NCI-H446 treated with DMSO at 0.1 percent for 48 hours (cell line): Measurements from ENCODE around the gene SH3BP1.
"Not testable (repeated sequence)": the region's sequence is repeated elsewhere in the genome, so short reads cannot be mapped to it uniquely, and the experiment has no call there.

ENCODE experiments used
- DNase-seq: peaks from one replicate; lab custom pipeline; 2025; lab: John Stamatoyannopoulos, UW

The SH3BP1 gene

GRCh38 chr22:37679670-37680069 is 40.2 kb downstream of the SH3BP1 start:
- DNase-seq, result no peak

GRCh38 chr22:37680191-37680851 is 40.9 kb downstream of the SH3BP1 start:
- DNase-seq, result no peak

GRCh38 chr22:37681001-37681424 is 41.5 kb downstream of the SH3BP1 start:
- DNase-seq, result no peak

GRCh38 chr22:37681556-37682049 is 42.1 kb downstream of the SH3BP1 start:
- peak; percentile 7 for DNase-seq

GRCh38 chr22:37684803-37685615 is 45.5 kb downstream of the SH3BP1 start:
- no peak for DNase-seq

GRCh38 chr22:37686002-37686982 is 46.8 kb downstream of the SH3BP1 start, which contains the start of gene NOL12:
NOL12 (plus strand) TSS chr22:37686343; CDS start chr22:37686393, 50 bp downstream.
- peak; percentile 70 for DNase-seq

- DNase-seq, result no peak
These were observed 50.9 kb downstream of the SH3BP1 start for GRCh38 chr22:37690407-37690806.

GRCh38 chr22:37690901-37691504 is 51.5 kb downstream of the SH3BP1 start:
- no peak for DNase-seq

GRCh38 chr22:37692627-37693285 is 53.3 kb downstream of the SH3BP1 start:
- DNase-seq, result no peak

- not testable (repeated sequence) for DNase-seq
These were observed 54.7 kb downstream of the SH3BP1 start for GRCh38 chr22:37694131-37694530.

GRCh38 chr22:37696260-37696656 is 56.8 kb downstream of the SH3BP1 start:
- not testable (repeated sequence) for DNase-seq

- DNase-seq, result peak; percentile 92
These were observed 57.4 kb downstream of the SH3BP1 start, which contains the start of gene TRIOBP for GRCh38 chr22:37696657-37697537. TRIOBP (plus strand) TSS chr22:37697048; CDS start chr22:37701366, 4,318 bp downstream.

GRCh38 chr22:37697538-37697835 is 58.0 kb downstream of the SH3BP1 start:
- DNase-seq, result no peak

GRCh38 chr22:37701141-37701786 is 61.8 kb downstream of the SH3BP1 start:
- DNase-seq, result no peak

GRCh38 chr22:37703906-37704305 is 64.4 kb downstream of the SH3BP1 start:
- DNase-seq, result no peak

GRCh38 chr22:37704645-37705044 is 65.2 kb downstream of the SH3BP1 start:
- DNase-seq, result no peak

- no peak for DNase-seq
These were observed 65.7 kb downstream of the SH3BP1 start for GRCh38 chr22:37705205-37705604.
